HG03378 (cell line): ENCODE measurements around the gene SLC13A4.
"Not testable (repeated sequence)": the region's sequence is repeated elsewhere in the genome, so short reads cannot be mapped to it uniquely, and the experiment has no call there.

Experiments used
- ATAC-seq: cut with Tn5 transposase; IDR thresholded peaks from one replicate; pipeline ENCODE4 v1.9.1; 2021; ENCODE audit warnings: mild to moderate bottlenecking, moderate library complexity; ENCODE audit not compliant: unreplicated experiment

SLC13A4 gene, protein sequence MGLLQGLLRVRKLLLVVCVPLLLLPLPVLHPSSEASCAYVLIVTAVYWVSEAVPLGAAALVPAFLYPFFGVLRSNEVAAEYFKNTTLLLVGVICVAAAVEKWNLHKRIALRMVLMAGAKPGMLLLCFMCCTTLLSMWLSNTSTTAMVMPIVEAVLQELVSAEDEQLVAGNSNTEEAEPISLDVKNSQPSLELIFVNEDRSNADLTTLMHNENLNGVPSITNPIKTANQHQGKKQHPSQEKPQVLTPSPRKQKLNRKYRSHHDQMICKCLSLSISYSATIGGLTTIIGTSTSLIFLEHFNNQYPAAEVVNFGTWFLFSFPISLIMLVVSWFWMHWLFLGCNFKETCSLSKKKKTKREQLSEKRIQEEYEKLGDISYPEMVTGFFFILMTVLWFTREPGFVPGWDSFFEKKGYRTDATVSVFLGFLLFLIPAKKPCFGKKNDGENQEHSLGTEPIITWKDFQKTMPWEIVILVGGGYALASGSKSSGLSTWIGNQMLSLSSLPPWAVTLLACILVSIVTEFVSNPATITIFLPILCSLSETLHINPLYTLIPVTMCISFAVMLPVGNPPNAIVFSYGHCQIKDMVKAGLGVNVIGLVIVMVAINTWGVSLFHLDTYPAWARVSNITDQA

GRCh38 chr7:135728136-135728669, at the start of gene SLC13A4:
SLC13A4 (minus strand) TSS chr7:135728186; CDS start chr7:135727496, 690 bp downstream.
- ATAC-seq: no peak

DNA sequence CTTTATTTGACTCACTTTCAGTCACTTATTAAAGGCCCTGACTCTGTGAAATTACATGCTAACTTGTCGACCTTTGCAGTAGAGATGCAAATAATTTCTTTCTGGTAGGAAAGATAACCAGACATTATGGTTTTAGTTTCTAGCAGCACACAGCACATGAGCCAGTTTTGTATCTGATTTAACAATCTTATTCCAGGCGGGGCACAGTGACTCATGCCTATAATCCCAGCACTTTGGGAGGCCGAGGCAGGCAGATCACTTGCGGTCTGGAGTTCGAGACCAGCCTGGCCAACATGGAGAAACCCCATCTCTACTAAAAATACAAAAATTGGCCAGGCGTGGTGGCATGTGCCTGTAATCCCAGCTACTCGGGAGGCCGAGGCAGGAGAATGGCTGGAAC, 47.9 kb upstream of the SLC13A4 start:
- ATAC-seq: not testable (repeated sequence)

GRCh38 chr7:135775230-135775629, 47.2 kb upstream of the SLC13A4 start:
- no peak for ATAC-seq

DNA sequence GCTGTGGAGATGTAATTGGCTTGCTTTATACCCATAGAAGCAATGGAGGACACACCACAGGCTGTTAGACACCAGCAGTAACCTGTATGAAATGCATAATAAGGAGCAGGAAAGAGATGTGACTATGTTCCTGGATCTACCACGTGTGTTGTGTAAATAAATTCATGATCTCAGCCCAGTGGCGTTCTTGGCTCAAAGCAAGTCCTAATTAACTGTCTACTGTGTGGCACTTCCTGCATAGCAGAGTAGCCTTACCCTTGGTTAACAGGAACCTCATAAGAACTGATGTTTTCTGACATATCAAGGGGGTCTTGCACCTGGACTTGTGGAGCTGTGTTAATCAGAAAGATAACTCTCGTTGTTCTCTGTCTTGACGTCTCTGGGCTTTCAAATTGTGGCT, 46.3 kb upstream of the SLC13A4 start:
- no peak for ATAC-seq

GRCh38 chr7:135773464-135773863, 45.5 kb upstream of the SLC13A4 start:
- no peak for ATAC-seq

GRCh38 chr7:135772639-135773222, 44.7 kb upstream of the SLC13A4 start:
- no peak for ATAC-seq

DNA sequence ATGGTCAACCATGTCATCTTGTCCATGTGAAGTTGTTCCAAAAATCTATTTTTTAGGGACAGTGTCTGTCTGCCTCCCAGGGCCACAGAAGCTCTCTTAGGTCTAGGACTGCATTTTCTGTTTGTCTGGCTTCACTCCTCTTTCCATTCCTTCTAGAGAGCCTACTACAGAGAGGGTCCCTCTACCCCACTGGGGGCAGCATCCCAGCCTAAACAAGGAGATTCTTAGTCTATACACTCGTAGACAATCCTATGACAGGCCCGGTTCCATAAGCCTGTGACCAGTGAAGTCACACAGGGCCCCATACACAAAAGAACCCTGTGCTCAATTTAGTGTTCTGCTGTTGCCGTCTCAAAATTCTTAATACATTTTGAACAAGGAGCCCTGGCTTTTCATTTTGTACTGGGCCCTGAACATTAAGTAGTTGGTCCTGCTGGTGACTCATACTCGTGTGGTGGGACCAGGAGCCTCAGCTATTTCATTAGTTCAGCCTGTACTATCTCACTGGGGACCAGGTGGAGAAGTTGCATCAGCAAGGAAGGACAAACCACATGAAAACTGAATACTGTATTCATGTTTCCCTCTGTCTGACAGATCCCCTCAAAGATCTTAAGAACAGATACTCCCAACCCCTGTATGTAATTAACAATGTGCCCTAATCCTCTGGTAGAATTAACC, 44.1 kb upstream of the SLC13A4 start:
- ATAC-seq: no peak

DNA sequence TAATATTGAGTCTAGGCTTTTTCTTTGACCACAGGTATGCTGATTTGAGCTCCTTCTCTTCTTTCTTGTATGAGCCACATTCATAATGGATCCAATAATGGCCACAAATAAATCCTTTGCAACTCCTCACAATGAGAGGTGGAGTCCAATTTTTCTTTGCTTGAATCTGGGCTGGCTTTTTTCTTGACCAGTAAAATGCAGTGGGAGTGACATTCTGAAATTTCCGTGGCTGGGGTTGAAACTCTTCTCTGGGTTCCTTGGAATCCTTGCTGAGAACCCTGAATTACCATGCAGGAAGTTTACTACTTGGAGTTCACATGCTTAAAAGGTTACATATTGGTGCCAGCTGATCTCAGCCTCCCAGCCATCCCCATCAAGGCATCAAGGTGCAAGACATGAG, 43.1 kb upstream of the SLC13A4 start:
- no peak for ATAC-seq

DNA sequence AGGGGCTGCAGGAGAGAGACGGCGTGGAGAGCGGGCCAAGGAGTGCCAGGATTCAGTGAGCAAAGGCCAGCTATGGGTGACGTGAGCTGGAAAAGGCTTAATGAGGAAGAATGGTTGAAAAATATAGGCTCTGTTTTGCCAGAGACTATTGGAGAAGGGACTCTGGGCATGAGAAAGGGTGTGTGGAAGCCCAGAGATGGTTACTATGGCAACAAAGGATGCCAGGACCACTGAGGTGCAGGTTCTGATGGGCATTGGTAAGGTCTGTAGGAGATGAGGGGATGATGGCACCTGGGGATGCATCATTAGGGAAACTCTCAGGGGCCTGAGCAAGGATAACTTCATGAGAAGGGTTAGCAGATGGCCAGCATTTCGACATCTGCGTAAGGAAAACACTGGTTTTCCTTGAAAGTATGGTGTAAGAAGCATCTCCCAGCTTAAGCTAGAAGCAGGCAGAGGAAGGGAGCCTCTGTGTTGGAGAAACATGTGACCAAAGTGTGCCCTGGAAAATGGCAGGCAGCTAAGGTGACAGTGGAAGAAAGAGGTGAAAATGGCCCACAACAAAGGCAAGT, 42.2 kb upstream of the SLC13A4 start:
- ATAC-seq: no peak

- ATAC-seq: no peak
Measured at GRCh38 chr7:135769005-135769802, 41.2 kb upstream of the SLC13A4 start.

GRCh38 chr7:135768467-135768866, 40.5 kb upstream of the SLC13A4 start:
- ATAC-seq: no peak

DNA sequence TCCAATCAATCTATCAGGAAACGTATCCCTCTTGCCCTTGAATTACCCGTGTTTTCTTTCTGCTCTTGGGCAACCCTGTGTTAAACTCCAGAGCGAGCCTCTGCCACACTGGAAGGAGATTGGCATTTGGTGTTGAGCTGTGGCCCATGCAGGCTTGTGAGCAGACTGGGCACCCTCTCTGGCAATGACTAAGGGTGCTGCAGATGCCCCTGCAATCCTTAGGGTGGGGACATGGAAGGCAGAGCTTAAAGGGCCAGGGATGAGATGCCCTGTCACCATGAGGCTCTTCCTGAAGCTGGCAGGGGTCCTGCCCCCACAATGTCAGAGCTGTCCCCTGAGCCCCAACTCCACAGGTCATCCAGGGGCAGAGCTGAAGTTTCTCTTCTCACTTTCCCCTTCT, 40.1 kb upstream of the SLC13A4 start:
- ATAC-seq: no peak

DNA sequence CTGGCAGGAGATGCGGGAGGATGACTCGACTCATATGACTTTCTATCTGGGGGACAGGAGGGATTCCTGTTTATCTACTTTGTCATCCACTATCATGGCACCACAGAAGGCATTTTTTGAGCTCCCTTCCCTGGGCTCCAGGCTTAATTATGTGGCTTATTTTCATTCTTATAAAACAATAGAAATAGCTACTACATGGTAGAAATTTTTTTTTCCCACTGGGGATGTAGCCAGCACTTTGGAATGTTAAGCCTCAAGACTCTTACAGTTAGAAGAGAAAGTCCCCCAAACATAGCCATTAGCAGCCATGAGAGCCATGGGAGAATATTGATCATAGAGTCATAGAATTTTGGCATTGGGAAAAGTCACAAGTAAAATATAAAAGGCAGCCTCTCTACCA, 35.3 kb upstream of the SLC13A4 start:
- no peak for ATAC-seq

GRCh38 chr7:135761751-135762488, 33.9 kb upstream of the SLC13A4 start:
- ATAC-seq: no peak

- no peak for ATAC-seq
Measured at GRCh38 chr7:135759532-135759931, 31.5 kb upstream of the SLC13A4 start.

- ATAC-seq: no peak
Measured at GRCh38 chr7:135758531-135758932, 30.5 kb upstream of the SLC13A4 start.

DNA sequence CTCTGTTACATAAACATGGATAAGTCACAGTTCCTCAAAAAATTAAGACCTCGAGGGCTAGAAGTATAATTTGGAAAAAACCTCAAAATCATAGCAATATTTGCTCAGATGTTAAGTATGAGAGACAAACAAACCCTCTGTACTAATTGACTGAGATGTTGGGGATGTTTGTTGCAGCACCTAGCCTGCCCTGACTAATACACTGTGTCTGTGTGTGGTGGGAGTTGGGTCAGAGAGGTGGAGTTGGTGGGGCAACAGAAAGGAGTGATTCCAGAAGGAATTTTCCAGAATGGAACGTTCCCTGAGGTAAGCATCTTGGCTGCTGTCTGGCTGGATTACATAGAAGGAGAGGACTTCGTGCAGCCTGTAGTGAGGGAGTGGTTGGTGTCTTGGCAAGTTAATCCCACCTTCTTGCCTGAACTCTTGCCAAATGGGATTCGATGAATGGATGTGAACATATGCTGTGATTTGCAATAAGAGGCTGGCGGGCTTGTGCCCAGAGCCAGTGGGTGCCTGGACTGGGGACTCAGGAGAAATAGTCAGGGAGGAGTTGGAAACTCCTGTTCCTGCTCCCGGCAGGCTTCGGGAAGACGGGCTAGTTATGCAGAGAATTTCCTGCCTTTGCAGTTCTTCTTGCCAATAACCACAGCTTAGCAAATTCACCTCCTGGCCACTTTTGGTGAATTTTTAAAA, 29.9 kb upstream of the SLC13A4 start:
- ATAC-seq: no peak

- ATAC-seq: no peak
Measured at GRCh38 chr7:135756191-135756590, 28.2 kb upstream of the SLC13A4 start.

GRCh38 chr7:135755351-135755753, 27.4 kb upstream of the SLC13A4 start:
- no peak for ATAC-seq
